A172 (cell line): ENCODE data around the gene POLN. TPM values are rescaled to one million over a fixed set of nuclear protein-coding genes. Genes with fewer than 3 reads are reported as not detected.

Experiments
- DNase-seq: peaks from one replicate; pipeline ENCODE4 v3.0.0-alpha.2; 2015; ENCODE audit warnings: low spot score
- total RNA-seq: library from RNA; depleted of rRNA; stranded (reverse); fragments of >200 nt; shearing (Covaris generic); gene quantifications from 2 replicates; pipeline ENCODE4 v1.2.3, GENCODE V29; 2014

The POLN gene
- total RNA-seq, 1 experiment from 2014 or later: 0.24 TPM

GRCh38 chr4:2116687-2117400, 125.1 kb downstream of the POLN start:
- DNase-seq: no peak

DNA sequence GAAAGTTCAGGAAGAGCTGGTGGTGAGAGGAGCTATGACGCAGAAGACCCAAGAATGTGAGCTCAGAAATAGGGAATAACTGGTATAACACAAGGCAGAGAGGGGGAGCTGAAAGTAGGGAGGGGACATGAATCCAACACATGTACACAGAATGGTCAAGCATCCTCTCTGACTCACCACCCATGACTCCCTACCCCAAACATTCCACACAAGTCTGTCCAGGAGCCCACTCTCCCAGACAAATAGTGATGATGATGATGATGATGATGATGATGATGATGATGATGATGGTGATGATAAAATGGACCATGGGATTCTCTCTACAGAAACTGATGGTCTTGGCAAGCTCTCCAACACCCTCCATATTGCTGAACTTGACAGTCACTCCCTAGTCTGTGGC, 136.4 kb downstream of the POLN start:
- DNase-seq: peak; percentile 6

- DNase-seq: no peak
These were observed 137.2 kb downstream of the POLN start for GRCh38 chr4:2104556-2105345.

DNA sequence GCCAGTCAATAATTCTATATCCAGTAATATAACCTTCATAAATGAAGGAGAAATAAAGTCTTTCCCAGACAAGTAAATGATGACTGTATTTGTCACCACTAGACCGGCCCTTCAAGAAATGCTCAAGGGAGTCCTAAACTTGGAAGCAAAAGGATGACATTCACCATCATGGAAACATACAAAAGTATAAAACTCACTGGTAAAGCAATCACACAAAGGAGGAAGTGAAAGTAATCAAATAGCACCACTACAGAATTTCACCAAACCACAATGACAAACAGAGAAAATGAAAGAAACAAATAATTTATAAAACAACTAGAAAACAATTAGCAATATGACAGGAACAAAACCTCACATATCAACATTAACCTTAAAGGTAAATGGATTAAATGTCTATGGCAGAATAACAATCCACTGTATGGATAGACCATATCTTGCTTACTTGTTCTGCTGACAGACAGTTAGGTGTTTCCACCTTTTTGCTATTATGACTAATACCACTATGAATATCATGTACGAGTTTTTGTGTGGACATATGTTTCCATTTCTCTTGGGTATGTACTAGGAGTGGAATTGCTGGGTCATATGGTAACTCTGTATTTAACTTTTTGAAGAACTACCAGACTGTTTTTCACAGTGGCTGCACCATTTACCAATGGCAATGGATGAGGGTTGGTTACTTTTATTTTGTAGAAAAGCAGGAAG, 137.9 kb downstream of the POLN start:
- no peak for DNase-seq

DNA sequence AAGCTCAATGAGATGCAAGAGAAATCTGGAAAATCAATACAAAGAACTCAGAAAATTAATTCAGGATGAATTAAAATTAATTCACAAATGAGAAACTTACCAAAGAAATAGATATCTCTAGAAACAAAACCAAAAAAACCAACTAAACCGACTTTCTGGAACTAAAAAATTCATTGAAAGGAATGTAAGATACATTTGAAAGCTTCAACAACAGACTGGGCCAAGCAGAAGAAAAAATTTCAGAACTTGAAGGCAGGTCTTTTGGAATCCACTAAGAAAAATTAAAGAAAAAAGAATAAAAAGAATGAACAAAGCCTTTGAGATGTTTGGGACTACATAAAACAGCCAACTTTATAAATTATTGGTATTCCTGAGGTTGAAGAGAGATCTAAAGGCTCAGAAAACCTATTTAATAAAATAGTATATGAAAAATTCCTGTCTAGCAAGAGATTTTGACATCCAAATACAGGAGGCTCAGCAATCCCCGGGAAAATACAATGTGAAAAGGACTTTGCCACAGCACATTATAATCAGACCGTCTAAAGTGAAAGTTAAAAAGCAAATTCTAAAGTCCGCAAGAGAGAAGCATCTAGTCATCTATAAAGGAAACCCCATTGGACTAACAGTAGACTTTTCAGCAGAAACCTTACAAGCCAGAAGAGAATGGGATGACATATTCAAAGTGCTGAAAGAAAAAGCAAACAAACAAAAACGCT, 138.6 kb downstream of the POLN start:
- DNase-seq: no peak

GRCh38 chr4:2102045-2102883, 139.7 kb downstream of the POLN start:
- no peak for DNase-seq

GRCh38 chr4:2101346-2102044, 140.4 kb downstream of the POLN start:
- DNase-seq: no peak

- peak; percentile 18 for DNase-seq
These were observed 145.8 kb downstream of the POLN start for GRCh38 chr4:2096073-2096609.

- DNase-seq: no peak
These were observed 146.5 kb downstream of the POLN start for GRCh38 chr4:2095236-2096072.

GRCh38 chr4:2094545-2094944, 147.4 kb downstream of the POLN start:
- DNase-seq: no peak

GRCh38 chr4:2093265-2093664, 148.7 kb downstream of the POLN start:
- DNase-seq: no peak

GRCh38 chr4:2092669-2093053, 149.3 kb downstream of the POLN start:
- no peak for DNase-seq

DNA sequence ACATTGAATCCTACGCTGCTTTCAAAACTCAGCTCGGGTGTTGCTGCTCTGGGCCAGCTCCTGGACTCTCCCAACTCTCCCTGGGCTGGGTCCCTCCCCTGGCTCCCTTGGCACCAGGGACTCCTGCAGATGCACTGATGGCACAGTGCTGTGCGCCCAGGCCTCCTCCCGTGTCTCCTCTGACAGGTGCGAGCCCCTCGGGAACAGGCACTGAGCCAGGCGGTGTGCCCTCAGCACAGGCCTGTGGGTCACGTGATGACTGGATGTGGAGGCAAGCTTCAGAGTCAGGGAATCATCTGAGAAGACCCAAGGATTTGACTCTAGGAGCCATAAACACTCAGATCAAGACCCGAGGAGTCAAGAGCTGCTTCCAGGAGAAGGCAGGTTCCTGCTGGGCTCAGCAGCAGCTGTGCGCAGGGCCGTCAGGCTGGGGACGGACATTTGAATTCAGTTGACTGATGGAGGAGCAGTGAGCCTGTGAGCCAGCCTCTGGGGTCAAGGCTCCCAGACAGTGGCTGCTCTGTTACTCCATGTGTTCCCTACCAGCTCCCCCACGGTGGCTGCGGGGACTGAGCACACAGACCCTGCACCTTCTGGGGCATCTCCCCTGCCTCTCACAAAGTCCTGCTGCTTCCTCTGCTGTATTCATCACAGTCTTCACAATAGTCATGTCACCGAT, 149.8 kb downstream of the POLN start:
- DNase-seq: no peak

DNA sequence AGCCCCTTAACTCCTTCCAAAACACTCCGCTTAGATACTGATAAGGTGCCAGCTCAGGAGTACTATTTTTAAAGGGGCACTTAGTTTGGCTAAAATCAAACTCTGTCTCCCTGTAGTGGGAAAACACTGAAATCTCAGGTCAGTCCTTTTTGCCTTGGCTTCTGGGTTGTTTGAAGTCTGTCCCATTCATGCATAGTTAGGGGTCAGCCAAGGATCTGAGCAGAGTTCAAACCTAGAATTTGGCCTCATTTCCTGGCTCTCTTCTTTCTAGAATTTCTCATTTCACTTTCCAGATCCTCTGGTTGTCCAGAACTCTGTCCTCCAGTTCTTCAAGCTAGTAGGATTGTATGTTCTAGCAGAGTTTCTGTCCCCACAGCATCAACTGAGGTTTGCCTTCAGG, 151.3 kb downstream of the POLN start:
- no peak for DNase-seq

GRCh38 chr4:2089222-2089621, 152.7 kb downstream of the POLN start:
- no peak for DNase-seq

DNA sequence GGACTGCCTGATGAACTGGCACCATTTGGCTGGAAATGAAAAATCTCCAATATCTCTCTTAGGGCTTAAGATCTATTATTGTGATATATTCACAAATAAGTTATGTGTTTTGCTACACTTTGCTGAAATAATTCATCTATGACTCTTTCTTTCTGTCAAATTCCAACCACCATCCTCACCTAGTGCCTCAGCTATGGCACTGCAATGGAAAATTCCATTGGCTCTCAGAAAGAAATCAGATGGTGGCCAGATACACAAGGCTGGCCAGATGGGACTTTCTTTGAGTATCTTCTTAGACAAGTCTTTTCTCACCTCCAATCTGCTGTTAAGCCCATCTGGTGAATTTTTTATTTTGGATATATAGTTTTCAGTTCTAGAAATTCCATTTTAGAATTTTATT, 154.8 kb downstream of the POLN start:
- DNase-seq: no peak

- DNase-seq: no peak
These were observed 156.4 kb downstream of the POLN start for GRCh38 chr4:2085496-2085901.

DNA sequence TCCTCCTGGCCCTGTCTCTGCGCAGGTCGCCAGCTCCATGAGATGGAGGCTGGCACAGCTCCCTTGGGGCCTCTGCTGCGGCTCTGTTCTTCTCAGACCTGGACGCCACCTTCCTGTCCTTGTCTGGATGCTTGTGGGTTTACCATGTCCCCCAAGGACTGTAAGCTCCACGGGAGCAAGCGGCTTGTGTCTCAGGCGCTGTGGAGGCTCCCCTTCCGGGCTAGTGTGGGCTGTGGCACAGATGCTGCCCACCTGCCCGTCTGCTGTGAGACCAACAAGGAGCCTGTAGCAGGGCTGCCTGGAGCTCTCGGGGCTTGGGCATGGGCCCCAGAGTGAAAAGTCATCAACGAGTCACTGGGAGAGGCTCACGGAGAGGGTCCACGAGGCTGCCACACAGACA, 157.6 kb downstream of the POLN start:
- no peak for DNase-seq

GRCh38 chr4:2083826-2084160, 158.1 kb downstream of the POLN start:
- no peak for DNase-seq
